Central memory CD8-positive, alpha-beta T cell (primary cell): ENCODE results near the gene TRIM63.

ENCODE experiments used
- ATAC-seq: fragments of 150-1000 bp; cut with Tn5 transposase; replicated peaks from 2 replicates; pipeline ENCODE4 v1.10.0; 2022; ENCODE audit warnings: mild to moderate bottlenecking, moderate FRiP score, moderate number of reproducible peaks; ENCODE audit not compliant: poor library complexity, severe bottlenecking; ENCODE audit errors: extremely low read depth
- DNase-seq, 2 donors: peaks; one replicate each; pipeline ENCODE4 v3.0.0; 2021; ENCODE audit warnings: low spot score in 2 of 2
- H3K27ac Mint-ChIP-seq: one replicate; pipeline ENCODE4 v1.8.0; 2022; ENCODE audit warnings: low read depth, mild to moderate bottlenecking, moderate library complexity, mixed read lengths
- H3K27me3 Mint-ChIP-seq: one replicate; pipeline ENCODE4 v1.8.0; 2022; ENCODE audit warnings: mixed read lengths
- H3K36me3 Mint-ChIP-seq: one replicate; pipeline ENCODE4 v1.8.0; 2022; ENCODE audit warnings: mild to moderate bottlenecking, moderate library complexity, mixed read lengths; ENCODE audit not compliant: insufficient read depth
- H3K4me1 Mint-ChIP-seq: one replicate; pipeline ENCODE4 v1.8.0; 2022; ENCODE audit warnings: mixed read lengths
- H3K4me3 Mint-ChIP-seq: one replicate; pipeline ENCODE4 v1.8.0; 2022; ENCODE audit warnings: mild to moderate bottlenecking, moderate library complexity, mixed read lengths
- H3K9me3 Mint-ChIP-seq: one replicate; pipeline ENCODE4 v1.8.0; 2022; ENCODE audit warnings: mixed read lengths

TRIM63 gene

DNA sequence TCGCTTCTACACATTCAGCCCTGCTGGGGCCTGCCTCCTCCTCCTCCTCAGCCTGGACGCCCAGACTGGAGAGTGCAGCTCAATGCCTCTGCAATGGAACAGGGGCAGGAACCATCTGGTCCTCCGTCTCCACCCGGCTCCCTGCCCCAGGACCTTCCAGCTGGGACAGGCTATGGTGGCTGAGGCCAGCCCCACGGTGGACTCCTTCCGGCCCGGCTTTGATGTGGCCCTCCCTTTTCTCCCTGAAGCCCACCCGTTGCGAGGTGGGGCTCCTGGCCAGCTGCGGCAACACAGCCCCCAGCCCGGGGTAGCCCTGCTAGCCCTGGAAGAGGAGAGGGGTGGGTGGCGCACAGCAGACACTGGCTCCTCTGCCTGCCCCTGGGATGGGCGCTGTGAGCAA is 44.4 kb downstream of the TRIM63 start:
- Mint-ChIP-seq H3K4me1 (no peaks in the 10 kb centered on the region), H3K4me3 (no peak overlapping the region), H3K9me3 (no peaks in the 10 kb centered on the region), H3K27ac (no peak overlapping the region), H3K36me3 (no peaks in the 10 kb centered on the region), H3K27me3 (peaks cover 7% of the 10 kb centered on the region)
- ATAC-seq (no peak), DNase-seq (no peak)

DNA sequence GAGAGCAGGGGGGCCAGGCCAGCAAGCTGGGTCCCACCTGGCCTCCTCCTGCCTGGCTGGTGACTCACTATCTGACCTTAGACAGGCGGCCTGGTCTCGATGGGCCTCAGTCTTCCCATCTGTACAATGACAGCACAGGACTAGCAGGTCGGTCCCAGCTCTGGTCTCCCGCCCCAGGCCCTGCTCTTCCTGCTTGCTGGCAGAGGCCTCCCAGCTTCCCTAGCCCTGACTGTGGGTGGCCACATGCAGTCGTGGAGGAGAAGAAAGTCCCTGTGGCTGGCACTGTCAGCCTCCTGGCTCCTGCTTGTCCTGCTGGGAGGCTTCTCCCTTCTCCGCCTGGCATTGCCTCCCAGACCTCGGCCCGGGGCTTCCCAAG is 45.0 kb downstream of the TRIM63 start:
- Mint-ChIP-seq H3K36me3 (no peaks in the 10 kb centered on the region), H3K4me3 (no peak overlapping the region), H3K9me3 (no peaks in the 10 kb centered on the region), H3K4me1 (no peaks in the 10 kb centered on the region), H3K27me3 (peaks cover 7% of the 10 kb centered on the region), H3K27ac (no peak overlapping the region)
- ATAC-seq (no peak), DNase-seq (no peak)

DNA sequence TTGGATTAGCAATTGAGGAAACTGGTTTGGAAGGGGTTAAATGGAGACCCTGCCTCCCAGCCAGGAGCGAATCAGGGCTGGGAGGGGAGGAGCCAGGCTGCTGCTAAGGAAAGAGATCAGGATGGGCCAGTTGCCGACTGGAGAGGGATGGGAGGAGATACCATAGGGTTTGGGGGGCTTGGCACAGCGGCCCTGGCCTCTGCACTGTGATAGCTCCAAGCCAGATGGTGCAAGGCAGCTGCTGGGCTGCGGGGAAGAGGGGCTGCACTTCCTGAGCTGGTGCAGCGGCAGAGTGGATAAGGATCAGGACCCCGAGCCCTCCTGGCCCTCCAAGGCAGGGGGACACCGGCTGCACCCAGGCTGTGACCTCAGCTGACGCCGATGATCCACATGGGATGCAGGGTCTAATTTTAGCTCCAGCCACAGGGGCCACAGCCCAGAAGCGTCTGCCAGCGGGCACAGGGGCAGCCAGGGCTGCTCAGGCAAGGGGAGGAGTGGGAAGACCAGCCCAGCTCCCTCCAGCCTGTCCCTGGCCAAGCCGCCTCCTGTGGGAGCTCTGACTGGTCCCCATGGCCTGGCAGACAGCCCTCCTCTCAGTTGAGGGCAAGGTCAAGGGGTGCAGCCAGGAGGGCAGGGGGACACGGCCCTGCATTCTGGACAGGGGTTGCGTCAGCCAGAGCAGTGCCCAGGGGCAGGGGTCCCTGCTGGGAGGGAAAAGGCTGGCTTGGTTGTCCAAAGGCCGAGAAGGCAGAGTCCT is 45.6 kb downstream of the TRIM63 start, which contains the start of gene EXTL1:
Gene EXTL1, plus strand, starts transcription at position 129 of the 757 bp plus-strand sequence. CDS start 872 bp downstream, outside the sequence.
- no peak within 1 kb of the TSS for H3K4me3 Mint-ChIP-seq
- ATAC-seq (no peak), DNase-seq (no peak)
- H3K9me3 Mint-ChIP-seq = no peaks in the 10 kb centered on the region
- H3K27ac Mint-ChIP-seq = no peak within 1 kb of the TSS
- H3K36me3 Mint-ChIP-seq = no peaks in the 10 kb centered on the region
- peaks cover 7% of the 10 kb centered on the region for H3K27me3 Mint-ChIP-seq
- H3K4me1 Mint-ChIP-seq = no peaks in the 10 kb centered on the region

DNA sequence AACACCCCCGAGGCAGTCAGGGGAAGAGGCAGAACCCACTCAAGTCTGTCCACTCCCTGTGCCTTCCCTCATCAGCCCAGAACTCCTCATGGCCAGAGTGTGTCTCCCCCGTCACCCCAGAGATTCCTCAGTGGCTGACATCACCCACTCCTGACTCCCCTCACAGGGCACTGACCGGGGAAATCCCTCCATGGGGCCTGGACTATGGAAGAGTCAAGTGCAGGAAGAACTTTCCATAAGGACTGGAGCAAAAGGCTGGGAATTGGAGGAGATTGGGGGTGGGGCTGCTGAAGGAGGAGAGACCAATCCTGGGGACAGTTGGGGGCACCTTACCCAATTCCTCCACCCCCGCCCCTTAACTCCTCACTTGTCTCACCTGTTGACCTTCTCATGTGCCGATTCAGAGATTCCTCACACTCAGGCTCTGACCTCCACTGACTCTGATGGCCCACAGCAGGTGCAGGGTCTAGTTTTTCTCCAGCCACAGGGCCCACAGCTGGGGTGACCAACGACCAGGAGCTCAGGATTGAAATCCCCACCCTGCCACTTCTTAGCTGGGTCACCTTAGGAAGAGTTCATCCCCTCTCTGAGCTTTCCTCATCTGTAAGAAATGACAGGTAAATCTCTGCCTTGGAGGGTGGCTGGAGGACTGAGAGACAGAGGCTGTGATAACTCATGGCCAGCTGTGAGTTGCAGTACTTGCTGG is 46.3 kb downstream of the TRIM63 start:
- Mint-ChIP-seq H3K4me1 (no peaks in the 10 kb centered on the region), H3K4me3 (no peak overlapping the region), H3K27me3 (peaks cover 7% of the 10 kb centered on the region), H3K9me3 (no peaks in the 10 kb centered on the region), H3K36me3 (no peaks in the 10 kb centered on the region), H3K27ac (no peak overlapping the region)
- ATAC-seq = no peak
- no peak for DNase-seq

DNA sequence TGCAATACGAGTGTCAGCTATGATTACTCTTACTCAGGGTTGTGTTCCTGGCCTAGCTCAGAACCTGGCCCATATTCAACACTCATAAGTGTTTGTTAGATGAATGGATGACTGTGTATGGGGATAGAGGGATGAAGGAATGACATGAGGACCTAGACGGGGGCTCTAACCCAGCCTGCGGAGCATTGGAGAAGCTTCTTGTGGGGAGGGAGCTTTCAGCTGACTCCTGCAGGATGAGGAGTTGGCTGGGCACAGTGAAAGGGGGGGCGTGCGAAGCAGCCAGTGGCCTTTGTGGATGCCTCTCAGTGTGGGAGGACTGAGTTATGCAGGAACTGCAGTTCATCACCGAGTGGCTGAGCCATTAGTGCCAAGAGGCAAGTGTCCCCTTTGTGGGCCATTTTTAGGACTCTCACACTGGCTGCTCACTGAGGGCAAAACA is 47.1 kb downstream of the TRIM63 start:
- H3K36me3 Mint-ChIP-seq = no peaks in the 10 kb centered on the region
- no peaks in the 10 kb centered on the region for H3K4me1 Mint-ChIP-seq
- ATAC-seq (no peak), DNase-seq (no peak)
- peaks cover 7% of the 10 kb centered on the region for H3K27me3 Mint-ChIP-seq
- no peaks in the 10 kb centered on the region for H3K9me3 Mint-ChIP-seq
- H3K4me3 Mint-ChIP-seq = no peak overlapping the region
- no peak overlapping the region for H3K27ac Mint-ChIP-seq

DNA sequence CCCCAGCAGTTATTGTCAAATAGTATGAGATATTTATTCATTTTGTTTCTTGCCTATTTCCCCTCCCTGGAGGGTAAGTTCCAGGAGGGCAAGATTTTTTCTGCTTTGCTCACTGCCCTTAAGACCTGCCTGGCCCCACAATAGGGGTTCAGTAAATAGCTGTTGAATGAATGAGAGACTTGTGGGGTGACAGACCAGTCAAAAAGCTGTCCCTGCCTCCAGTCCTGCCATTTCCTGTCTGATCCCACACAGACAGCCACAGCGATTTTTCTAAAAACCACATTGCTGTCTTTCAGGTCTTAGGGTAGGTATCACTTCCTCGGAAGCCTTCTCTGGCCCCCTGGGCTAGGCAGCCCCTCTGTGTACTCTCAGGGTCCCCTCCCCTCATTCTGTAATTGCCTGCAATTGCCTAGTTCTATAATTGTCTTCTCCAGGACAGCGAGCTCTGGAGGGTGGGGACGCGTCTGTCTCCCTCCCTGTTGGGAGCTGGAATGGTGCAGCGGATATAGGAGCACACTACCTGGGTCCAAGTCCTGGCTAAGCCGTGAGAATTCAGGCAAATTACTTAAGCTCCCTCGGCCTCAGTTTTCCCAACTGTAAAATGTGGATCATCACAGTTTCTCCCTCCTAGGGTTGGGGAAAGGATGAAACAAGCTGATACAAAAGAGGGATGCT is 47.7 kb downstream of the TRIM63 start:
- Mint-ChIP-seq H3K36me3 (no peaks in the 10 kb centered on the region), H3K4me3 (no peak overlapping the region), H3K4me1 (no peaks in the 10 kb centered on the region), H3K27ac (no peak overlapping the region), H3K9me3 (no peaks in the 10 kb centered on the region), H3K27me3 (peaks cover 7% of the 10 kb centered on the region)
- no peak for ATAC-seq
- no peak for DNase-seq

DNA sequence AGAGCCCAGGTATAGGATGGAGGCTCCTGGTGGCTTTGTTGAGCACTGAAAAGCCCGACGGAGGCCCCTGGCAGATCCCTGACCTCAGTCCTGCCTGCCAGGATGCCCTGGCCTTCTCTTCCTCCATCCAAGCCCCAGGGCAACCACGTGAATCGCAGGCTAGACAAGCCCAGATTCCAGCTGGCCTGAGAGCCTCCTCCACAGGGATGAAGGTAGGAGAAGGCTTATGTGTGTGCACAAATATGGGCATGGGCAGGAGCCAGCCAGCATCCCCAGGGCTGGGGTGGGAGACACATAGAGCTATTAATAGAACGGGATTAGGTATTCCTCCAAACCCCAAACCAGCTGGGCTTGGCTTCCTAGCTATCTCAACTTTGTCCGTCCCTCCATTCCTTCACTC is 49.8 kb downstream of the TRIM63 start:
- DNase-seq (no peak), ATAC-seq (no peak)
- Mint-ChIP-seq H3K4me3 (no peak overlapping the region), H3K9me3 (no peaks in the 10 kb centered on the region), H3K27ac (no peak overlapping the region), H3K36me3 (no peaks in the 10 kb centered on the region), H3K27me3 (peaks cover 7% of the 10 kb centered on the region), H3K4me1 (no peaks in the 10 kb centered on the region)

DNA sequence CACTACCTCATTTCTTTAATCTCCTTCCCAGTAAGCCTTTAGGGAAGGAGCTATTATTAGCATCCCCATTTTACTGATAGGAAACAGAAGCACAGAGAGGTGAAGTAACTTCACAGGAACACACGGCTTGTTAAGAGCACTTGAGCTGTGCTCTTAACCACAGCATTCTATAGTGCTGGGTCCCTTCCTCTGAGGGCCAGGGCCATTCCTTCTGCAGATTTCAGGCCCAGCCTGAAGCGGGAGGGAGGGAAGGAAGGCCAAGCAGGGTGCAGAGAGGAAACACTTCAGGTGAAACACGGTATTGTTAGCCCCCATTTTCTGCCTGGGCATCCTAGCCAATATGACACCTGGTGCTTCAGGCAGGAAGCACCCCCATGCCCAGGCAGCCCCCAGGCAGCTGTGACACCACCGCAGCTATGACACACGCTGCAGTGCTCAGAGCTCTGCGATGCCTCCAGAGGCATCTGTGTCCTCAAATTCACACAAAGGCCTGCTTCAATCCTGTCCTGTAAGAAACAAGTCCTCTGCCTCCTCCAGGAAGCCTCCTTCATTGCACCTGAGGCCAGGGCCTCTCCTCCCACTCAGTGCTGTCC is 50.4 kb downstream of the TRIM63 start:
- no peak overlapping the region for H3K27ac Mint-ChIP-seq
- peaks cover 7% of the 10 kb centered on the region for H3K27me3 Mint-ChIP-seq
- no peaks in the 10 kb centered on the region for H3K4me1 Mint-ChIP-seq
- H3K4me3 Mint-ChIP-seq = no peak overlapping the region
- DNase-seq (no peak), ATAC-seq (no peak)
- H3K9me3 Mint-ChIP-seq = no peaks in the 10 kb centered on the region
- no peaks in the 10 kb centered on the region for H3K36me3 Mint-ChIP-seq

DNA sequence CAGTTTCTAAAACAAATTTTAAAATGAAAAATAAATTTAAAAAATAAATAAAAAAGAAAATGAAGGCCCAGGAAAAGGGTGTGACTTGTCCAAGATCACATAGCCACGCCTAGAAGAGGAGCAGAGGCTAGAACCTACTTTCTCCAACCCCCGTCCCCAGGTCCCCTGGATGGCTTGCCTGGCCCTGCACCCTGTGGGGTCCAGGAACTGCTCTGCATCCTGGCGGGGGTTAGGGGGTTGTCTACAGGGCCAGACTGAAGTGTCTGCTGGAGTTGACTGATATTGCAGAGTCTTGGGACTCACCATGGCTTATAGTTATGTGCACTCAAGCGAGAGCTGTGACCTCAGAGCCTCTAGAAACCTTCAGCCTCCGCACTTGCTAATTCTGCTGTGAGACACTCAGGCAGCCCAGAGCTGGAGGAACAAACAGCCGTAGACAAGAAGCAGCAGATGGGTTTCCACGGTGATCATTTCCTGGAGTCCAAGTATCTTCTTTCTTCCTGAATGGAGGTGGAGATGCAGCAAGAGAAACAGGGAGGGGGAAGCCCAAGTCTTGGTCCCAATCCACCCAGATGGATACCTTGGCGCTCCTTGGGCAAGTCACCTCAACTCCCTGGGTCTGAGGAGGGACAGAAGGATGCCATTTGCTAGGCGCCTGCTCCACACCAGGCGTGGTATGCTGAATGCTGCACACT is 51.0 kb downstream of the TRIM63 start:
- no peak overlapping the region for H3K4me3 Mint-ChIP-seq
- no peak overlapping the region for H3K27ac Mint-ChIP-seq
- DNase-seq (no peak), ATAC-seq (no peak)
- H3K9me3 Mint-ChIP-seq = no peaks in the 10 kb centered on the region
- no peaks in the 10 kb centered on the region for H3K4me1 Mint-ChIP-seq
- peaks cover 3% of the 10 kb centered on the region for H3K27me3 Mint-ChIP-seq
- no peaks in the 10 kb centered on the region for H3K36me3 Mint-ChIP-seq

DNA sequence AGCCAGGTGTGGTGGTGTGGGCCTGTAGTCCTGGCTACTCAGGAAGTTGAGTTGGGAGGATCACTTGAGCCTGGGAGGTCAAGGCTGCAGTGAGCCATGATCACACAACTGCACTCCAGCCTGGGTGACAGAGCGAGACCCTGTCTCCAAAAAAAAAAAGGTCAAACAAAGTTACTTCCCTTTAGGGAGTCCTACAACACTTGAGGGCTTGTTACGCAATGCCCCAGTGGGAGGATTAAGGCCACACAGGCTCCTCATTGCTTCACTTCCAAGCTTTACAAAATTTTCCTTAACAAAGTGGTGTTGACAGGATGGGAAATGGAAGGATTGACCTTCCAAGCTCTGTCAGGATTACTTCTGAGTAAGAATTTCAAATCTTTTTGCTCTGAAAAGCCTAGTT is 52.1 kb downstream of the TRIM63 start:
- H3K9me3 Mint-ChIP-seq = no peaks in the 10 kb centered on the region
- no peak for ATAC-seq
- no peak for DNase-seq
- H3K4me1 Mint-ChIP-seq = no peaks in the 10 kb centered on the region
- no peak overlapping the region for H3K4me3 Mint-ChIP-seq
- no peak overlapping the region for H3K27ac Mint-ChIP-seq
- H3K27me3 Mint-ChIP-seq = no peaks in the 10 kb centered on the region
- no peaks in the 10 kb centered on the region for H3K36me3 Mint-ChIP-seq

DNA sequence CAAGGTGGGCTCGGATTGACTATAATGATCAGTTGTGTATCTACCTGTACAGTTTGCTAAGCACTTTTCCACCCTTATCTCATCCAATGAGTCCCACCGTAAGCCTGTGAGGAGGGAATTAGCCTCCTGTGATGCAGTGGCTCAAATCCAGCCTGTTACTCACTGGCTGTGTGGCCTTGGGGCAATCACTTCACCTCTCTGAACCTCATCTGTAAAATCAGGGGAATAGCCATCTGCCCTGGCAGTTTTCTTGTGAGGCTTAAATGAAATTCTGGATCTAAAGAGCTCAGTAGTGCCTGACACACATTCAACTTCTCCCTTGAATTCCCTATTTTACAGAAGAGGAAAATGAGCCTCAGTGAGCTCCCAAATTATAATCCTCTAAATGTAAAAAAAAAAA is 53.3 kb downstream of the TRIM63 start:
- Mint-ChIP-seq H3K4me1 (no peaks in the 10 kb centered on the region), H3K4me3 (no peak overlapping the region), H3K27ac (no peak overlapping the region), H3K9me3 (no peaks in the 10 kb centered on the region), H3K27me3 (no peaks in the 10 kb centered on the region), H3K36me3 (no peaks in the 10 kb centered on the region)
- ATAC-seq (no peak), DNase-seq (no peak)

DNA sequence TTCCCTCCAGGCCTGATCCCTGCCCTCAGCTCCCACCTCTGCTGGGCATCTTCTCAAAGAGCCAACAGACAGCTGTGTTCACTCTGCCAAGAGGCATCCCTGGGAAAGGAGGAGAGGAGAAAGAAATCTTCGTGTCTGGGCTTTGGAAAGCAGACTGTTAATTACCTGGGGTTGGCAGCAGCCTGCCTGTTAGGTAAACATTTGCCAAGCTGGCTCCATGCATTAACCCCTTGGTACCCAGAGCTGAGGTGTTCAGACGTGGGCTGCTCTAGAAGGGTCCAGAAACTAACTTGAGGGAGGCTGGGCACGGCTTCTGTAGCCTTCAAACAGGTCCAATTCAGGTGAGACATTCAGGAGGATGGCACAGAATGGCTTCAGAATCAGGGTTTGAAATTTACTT is 54.6 kb downstream of the TRIM63 start:
- H3K36me3 Mint-ChIP-seq = no peaks in the 10 kb centered on the region
- DNase-seq (no peak), ATAC-seq (no peak)
- no peak overlapping the region for H3K27ac Mint-ChIP-seq
- H3K4me3 Mint-ChIP-seq = no peak overlapping the region
- H3K9me3 Mint-ChIP-seq = no peaks in the 10 kb centered on the region
- H3K4me1 Mint-ChIP-seq = no peaks in the 10 kb centered on the region
- no peaks in the 10 kb centered on the region for H3K27me3 Mint-ChIP-seq
